Measurements from ENCODE around the gene SCEL.

GRCh38 chr13:77548095-77548494, 12.6 kb downstream of the SCEL start:
- TF ChIP-seq CTCF (conservative IDR thresholded peaks at IDR 0.05; ENCODE audit: low read depth, low read length) (no peak), POLR2A (IDR thresholded peaks at IDR 0.05; ENCODE audit: low read depth, low read length) (no peak), ELK1 (IDR thresholded peaks at IDR 0.05; ENCODE audit: borderline replicate concordance, low read depth, low read length) (no peak), RFX5 (IDR thresholded peaks at IDR 0.05; ENCODE audit: low read depth, low read length) (no peak), RAD21 (IDR thresholded peaks at IDR 0.05; ENCODE audit: low read length) (no peak), MAZ (IDR thresholded peaks at IDR 0.05; ENCODE audit: borderline replicate concordance, low read depth, low read length) (no peak), SMC3 (IDR thresholded peaks at IDR 0.05; ENCODE audit: low read depth, low read length) (no peak)

All from IMR-90 (cell line).